Measurements from ENCODE around the gene ASXL2.
"Not testable (repeated sequence)": the region's sequence is repeated elsewhere in the genome, so short reads cannot be mapped to it uniquely, and the experiment has no call there.

ASXL2 gene

GRCh38 chr2:25894135-25894830 lies 16.0 kb upstream of the ASXL2 start:
- no peak for DNase-seq (ENCODE audit: low read depth in 2 of 3, low spot score in 2 of 3)

- DNase-seq (ENCODE audit: low read depth in 2 of 3, low spot score in 2 of 3): no peak
These were observed 13.4 kb upstream of the ASXL2 start for GRCh38 chr2:25891672-25892071.

DNA sequence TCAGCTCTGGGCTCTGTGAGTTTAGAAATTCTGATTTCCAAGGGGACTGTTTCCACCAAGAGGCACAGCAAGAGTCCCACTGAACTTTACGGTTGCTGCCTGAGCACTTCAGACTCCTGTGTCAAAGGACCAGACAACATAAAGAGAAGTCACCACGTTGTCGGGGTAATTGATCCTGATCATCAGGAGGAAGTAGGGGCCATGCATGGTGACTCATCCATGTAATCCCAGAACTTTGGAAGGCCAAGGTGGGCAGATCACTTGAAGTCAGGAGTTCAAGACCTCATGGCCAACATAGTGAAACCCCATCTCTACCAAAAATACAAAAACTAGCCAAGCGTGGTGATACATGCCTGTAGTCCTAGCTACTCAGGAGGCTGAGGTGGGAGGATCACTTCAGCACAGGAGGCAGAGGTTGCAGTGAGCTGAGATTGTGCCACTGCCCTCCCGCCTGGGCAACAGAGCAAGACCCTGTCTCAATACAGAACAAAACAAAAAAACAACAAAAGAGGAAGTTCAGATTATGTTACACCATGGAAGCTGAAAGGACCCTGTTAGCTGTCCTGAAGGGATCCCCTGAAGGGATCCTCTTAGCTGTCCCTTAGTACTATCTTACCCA lies 9.4 kb upstream of the ASXL2 start:
- DNase-seq (ENCODE audit: low read depth in 2 of 3, low spot score in 2 of 3): no peak

DNA sequence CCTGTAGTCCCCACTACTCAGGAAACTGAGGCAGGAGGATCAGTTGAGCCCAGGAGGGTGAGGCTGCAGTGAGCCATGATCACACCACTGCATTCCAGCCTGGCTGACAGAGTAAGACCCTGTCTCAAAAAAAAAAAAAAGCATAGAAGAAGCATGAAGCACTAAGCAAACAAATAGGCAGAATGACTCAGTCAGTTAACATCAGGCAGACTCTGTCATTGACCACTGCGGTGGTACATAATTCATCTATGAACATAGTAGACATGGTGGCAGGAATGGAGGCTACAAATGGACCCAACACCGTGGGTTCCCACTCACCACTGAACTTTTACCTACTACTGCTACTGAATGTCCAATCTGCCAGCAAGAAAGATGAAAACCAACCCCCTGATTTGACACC lies 7.6 kb upstream of the ASXL2 start:
- no peak for DNase-seq (ENCODE audit: low read depth in 2 of 3, low spot score in 2 of 3)

DNA sequence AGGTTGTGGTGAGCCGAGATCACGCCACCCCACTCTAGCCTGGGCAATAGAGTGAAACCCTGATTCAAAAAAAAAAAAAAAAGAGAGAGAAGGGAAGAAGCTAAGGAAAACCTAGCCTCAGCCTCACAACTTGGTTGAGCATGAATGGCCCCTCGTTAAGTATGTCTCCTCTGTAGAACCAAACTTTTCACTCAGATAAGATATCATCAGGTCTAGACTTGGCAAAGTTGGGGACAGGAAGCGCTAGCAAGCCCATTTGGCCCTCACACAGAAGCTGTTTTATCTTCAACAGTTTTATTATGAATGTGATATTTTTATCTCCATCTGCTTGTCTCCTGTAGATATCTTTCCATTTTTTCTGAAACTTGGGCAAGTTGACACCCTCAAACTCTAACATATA lies 3.5 kb upstream of the ASXL2 start:
- no peak for DNase-seq (ENCODE audit: low read depth in 2 of 3, low spot score in 2 of 3)

DNA sequence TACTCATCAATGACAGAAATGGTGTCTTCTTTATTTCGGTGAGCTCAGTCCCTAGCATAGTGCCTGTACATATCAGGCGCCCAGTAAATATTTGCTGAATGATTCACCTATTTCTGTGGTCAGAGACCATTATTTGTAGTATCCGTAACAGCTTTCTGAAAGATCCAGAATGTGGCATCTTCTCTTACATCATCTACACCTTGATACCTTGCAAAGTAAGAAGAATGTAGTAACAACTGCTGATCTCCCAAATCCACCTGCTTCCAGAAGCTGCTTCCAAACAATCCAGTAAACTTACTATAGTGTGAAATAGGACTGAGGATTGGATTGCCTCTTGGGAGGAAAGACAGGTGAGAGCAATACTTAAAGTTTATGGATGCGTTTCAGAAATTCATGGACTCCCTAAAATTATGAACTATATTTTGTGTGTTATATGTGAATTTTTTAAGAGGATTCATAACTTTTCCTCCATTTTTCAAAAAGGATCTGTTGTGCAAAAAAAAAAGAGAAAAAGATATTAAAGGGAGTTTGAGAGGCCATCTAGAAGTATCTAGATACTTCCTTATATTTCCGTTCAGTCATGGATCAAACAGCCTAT lies 945 bp upstream of the ASXL2 start:
- no peak for DNase-seq (ENCODE audit: low read depth in 2 of 3, low spot score in 2 of 3)

GRCh38 chr2:25877431-25878360 lies 591 bp downstream of the ASXL2 start:
- peak; percentile 23 to 59 (median 32) for DNase-seq (ENCODE audit: low read depth in 2 of 3, low spot score in 2 of 3)

DNA sequence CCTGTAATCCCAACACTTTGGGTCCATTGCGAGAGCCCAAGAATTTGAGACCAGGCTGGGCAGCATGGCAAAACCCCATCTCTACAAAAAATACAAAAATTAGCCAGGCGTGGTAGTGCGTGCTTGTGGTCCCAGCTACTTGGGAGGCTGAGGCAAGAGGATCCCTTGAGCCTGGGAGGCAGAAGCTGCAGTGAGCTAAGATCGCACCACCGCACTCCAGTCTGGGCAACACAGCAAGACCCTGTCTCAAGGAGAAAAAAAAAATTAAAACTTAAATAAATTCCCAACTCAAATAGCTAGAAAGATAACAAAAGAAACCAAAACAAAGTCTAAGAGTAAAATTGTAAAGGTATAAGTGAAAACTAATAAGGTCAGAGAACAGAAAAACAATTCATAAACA lies 6.2 kb downstream of the ASXL2 start:
- DNase-seq (ENCODE audit: low read depth in 2 of 3, low spot score in 2 of 3): no peak

DNA sequence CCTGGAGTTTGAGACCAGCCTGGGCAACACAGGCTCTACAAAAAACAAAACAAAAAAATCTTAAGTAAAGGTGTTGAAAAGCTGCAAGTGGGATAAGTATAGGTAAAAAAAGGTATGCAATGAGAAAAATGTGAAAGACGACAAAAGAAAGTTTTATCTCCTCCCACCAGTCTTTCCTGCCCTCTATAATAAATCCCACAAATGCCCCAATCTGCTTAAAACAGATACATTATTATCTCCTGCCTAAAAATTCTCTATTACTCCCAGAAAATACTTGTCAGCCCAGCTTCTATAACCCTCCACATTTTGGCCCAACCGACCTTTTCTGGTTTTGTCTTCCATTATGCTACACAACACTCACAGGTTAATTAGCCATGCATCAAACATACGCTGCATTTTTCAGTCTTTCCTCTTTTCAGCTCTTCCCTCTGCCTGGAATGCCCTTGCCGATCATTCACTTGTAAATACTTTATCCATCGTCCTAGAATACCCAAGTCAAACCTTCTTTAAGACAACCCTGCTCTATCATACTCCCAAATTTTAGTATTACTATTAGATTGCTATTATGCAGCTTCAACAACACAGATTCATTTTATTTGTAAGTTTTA lies 10.8 kb downstream of the ASXL2 start:
- DNase-seq (ENCODE audit: low read depth in 2 of 3, low spot score in 2 of 3): no peak

DNA sequence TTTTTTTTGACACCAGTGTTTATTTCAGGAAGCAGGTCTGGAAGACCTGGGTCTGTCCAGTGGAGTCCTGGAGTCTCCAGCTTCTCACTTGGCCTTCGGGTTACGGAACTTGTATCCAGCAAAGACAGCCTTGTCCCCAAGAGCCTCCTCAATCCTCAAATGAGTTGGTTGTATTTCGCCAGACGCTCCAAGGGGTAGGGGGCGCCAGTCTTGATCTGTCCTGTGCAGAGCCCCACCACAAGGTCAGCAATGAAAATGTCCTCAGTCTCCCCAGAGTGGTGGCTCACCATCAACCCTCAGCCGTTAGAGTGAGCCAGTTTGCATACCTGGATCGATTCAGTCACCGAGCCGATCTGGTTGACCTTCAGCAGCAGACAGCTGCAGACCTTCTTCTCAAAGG lies 21.9 kb downstream of the ASXL2 start:
- no peak for DNase-seq (ENCODE audit: low read depth in 2 of 3, low spot score in 2 of 3)

- no peak for DNase-seq (ENCODE audit: low read depth in 2 of 3, low spot score in 2 of 3)
These were observed 23.2 kb downstream of the ASXL2 start for GRCh38 chr2:25855065-25855464.

DNA sequence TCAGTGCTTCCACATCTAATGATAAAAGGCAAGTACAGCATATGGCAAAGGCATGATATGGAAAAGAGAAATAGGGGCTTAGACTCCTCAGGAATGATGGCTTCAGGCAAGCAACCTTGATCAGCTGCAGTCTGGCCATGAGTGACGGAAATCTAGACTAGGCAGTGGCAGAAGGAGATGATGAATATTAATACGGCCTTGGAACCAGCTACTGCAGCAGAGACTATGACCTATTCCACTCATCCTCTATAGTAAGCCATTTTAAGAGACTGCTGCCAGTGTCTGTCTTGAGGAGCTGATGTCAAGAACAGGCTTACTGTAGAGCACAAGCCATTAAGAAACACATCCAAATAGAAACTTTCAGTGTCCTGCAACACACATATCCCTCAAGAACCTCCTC lies 23.7 kb downstream of the ASXL2 start:
- DNase-seq (ENCODE audit: low read depth in 2 of 3, low spot score in 2 of 3): no peak

DNA sequence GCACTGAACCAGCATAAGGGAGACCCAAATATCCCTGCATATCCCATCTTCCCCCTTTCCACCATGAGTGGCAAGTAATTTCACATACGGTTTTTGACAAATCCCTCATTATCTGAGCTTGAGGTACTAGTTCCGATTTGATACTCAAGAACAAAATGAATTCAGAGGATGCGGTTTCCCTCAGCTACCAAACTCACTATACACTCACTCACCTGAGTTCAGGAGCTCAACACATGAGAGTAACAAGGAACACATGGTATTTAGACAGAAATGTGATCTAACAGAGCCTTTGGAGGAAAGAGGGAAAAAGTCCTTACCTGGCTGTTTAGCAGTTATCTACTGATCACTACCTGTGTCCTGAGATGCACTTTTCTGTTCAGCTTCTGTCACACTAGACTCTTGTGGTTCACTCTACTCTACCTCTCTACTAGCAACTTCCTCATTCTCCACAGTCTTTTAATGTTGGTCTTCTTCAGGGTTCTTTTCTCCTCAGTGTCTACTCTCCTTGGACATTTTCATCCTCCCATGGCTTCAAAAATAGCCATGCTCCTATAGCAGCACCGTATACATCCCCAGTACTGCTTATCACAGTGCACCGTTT lies 25.1 kb downstream of the ASXL2 start:
- DNase-seq (ENCODE audit: low read depth in 2 of 3, low spot score in 2 of 3): no peak

- DNase-seq (ENCODE audit: low read depth in 2 of 3, low spot score in 2 of 3): no peak
These were observed 26.4 kb downstream of the ASXL2 start for GRCh38 chr2:25851740-25852503.

- not testable (repeated sequence) for DNase-seq (ENCODE audit: low read depth in 2 of 3, low spot score in 2 of 3)
These were observed 27.9 kb downstream of the ASXL2 start for GRCh38 chr2:25850400-25850799.

GRCh38 chr2:25849350-25849749 lies 28.9 kb downstream of the ASXL2 start:
- DNase-seq (ENCODE audit: low read depth in 2 of 3, low spot score in 2 of 3): not testable (repeated sequence)

DNA sequence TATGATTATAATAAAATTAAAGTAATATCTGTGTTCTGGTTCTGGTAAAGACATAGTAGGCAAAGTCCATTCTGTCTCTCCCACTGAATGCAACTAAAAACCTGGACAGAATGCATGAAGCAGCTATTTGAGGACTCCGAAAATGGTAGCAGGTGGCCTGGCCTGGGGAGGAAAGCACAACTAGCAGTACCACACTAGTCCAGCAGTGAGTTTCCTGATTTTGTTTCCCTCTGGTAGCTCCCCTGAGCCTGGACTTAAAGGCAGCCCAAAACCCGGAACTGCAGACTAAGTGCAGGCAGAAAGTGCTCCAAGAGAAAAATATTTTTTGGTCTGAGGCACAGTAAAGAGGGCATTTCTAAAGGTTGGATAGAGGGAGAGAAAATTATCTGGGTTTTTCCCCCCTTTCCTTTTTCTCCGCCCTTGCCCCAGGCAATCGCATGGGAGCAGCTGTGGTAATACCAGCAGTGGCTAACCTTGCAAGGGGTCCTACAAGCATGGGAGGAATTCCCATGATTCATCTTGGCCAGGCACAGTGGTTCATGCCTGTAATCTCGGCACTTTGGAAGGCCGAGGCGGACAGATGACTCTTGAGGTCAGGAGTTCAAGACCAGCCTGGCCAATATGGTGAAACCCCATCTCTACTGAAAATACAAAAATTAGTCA lies 32.3 kb downstream of the ASXL2 start:
- DNase-seq (ENCODE audit: low read depth in 2 of 3, low spot score in 2 of 3): no peak

GRCh38 chr2:25844089-25844488 lies 34.2 kb downstream of the ASXL2 start:
- DNase-seq (ENCODE audit: low read depth in 2 of 3, low spot score in 2 of 3): no peak

GRCh38 chr2:25842155-25842554 lies 36.1 kb downstream of the ASXL2 start:
- DNase-seq (ENCODE audit: low read depth in 2 of 3, low spot score in 2 of 3): no peak
